ENCODE measurements around the gene THEM4. TPM values are rescaled to one million over a fixed set of nuclear protein-coding genes. Genes with fewer than 3 reads are reported as not detected.
A peak's percentile ranks its signal among the peaks of the same experiment; 100 is the strongest.

Gene THEM4
- total and polyA plus RNA-seq, 2 of the 8 experiments (the other 6 are each of a cell fraction or from before 2014, with no cell fraction given), result 9.9 to 11.2 TPM

DNA sequence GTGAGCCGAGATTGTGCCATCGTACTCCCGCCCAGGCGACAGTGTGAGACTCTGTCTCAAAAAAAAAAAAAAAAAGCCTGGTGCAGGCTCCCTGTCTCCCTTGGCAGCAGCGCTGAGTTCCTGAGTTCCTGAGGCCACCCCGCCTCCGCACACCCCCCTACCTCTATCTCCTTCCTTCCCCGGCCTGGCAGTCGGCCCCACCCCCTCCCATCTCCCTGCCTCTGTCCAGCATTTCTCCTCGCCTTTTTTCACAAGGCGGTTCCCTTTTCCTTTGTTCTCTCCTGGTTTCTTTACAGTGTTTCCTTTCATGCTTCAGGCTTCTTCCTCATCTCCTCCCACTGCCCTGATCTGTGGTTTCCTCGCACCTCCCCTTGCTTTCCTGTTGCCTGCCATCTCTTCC lies 80.4 kb downstream of the THEM4 start:
- WGBS, 2 experiments (ENCODE audit: extremely low coverage in 1 of 2, insufficient coverage in 1 of 2, insufficient read length in 1 of 2, insufficient replicate concordance in 2 of 2, low coverage in 1 of 2, low lambda C conversion rate in 2 of 2, missing lambda C conversion rate in 1 of 2), result 17% methylated on average over 3 of the region's 12 CpGs; no CpG with 5 or more reads in 1 of the 2 experiments
- Histone ChIP-seq H2AFZ (ENCODE audit: low read length) (no peak overlapping the region), H3K79me1 (ENCODE audit: low read depth, low read length) (no peaks in the 10 kb centered on the region), H4K20me1 (replicated peaks in 1 of 2; ENCODE audit: control insufficient read depth in 1 of 2, insufficient read depth in 2 of 2, low read length in 2 of 2) (no peaks in the 10 kb centered on the region), H3K4me3 (ENCODE audit: extremely low read depth in 1 of 4, insufficient read depth in 2 of 4, low read depth in 3 of 4, low read length in 4 of 4) (peak overlapping the region in 3 of 4 experiments; percentile 11 to 33 (median 14); a peak in 5 of 8 replicates), H3K79me2 (ENCODE audit: control insufficient read depth in 1 of 2, insufficient read depth in 2 of 2, low read length in 2 of 2) (no peaks in the 10 kb centered on the region), H3K23me2 (ENCODE audit: low read depth, low read length) (peaks cover 5% of the 10 kb centered on the region; the same call in 1 of the 2 replicates), H3K36me3 (ENCODE audit: control insufficient read depth in 2 of 4, insufficient read depth in 4 of 4, low read length in 3 of 4) (no peaks in the 10 kb centered on the region), H3K9ac (replicated peaks in 1 of 4; ENCODE audit: extremely low read depth in 1 of 4, low read depth in 3 of 4, low read length in 3 of 4) (peak overlapping the region in 1 of 4 experiments; percentile 16; a peak in 1 of 7 replicates), H4K5ac (ENCODE audit: insufficient read length, low read depth, low read length) (no peak overlapping the region), H3K27me3 (replicated peaks in 1 of 4; ENCODE audit: control insufficient read depth in 3 of 4, extremely low read depth in 1 of 4, insufficient read depth in 3 of 4, low read length in 3 of 4) (no peaks in the 10 kb centered on the region; a peak in 1 of 7 replicates), H2BK12ac (ENCODE audit: low read depth, low read length) (peak overlapping the region; percentile 98; the same call in 1 of the 2 replicates), H3K18ac (ENCODE audit: extremely low read depth, low read length) (peak overlapping the region; percentile 64), H3K56ac (replicated peaks; ENCODE audit: insufficient read length, low read depth, low read length) (no peak overlapping the region), H2AK5ac (ENCODE audit: low read depth, low read length) (peak overlapping the region; percentile 56; the same call in 1 of the 2 replicates), H3K9me3 (ENCODE audit: insufficient read depth in 2 of 2, low read depth in 1 of 2, low read length in 1 of 2) (no peaks in the 10 kb centered on the region), H2BK15ac (ENCODE audit: low read length) (peak overlapping the region; percentile 88; the same call in 1 of the 2 replicates), H3K4me2 (ENCODE audit: insufficient read depth in 1 of 2, low read depth in 2 of 2, low read length in 2 of 2) (peak overlapping the region; percentile 59 to 64), H4K8ac (ENCODE audit: extremely low read depth, insufficient read depth, low read length) (peak overlapping the region; percentile 22; the same call in 1 of the 2 replicates), H2BK120ac (replicated peaks; ENCODE audit: low read depth, low read length) (no peak overlapping the region), H2BK20ac (ENCODE audit: low read length) (peak overlapping the region; percentile 97), H3K4me1 (replicated peaks in 1 of 4; ENCODE audit: control insufficient read depth in 3 of 4, insufficient read depth in 4 of 4, low read length in 3 of 4) (peaks cover 14 to 40% (median 29%) of the 10 kb centered on the region in 4 experiments), H2BK5ac (ENCODE audit: low read depth, low read length) (peak overlapping the region; percentile 80; the same call in 1 of the 2 replicates), H3K14ac (ENCODE audit: insufficient read length) (no peak overlapping the region), H3K4ac (replicated peaks; ENCODE audit: insufficient read length, low read depth, low read length) (no peak overlapping the region), H3K27ac (ENCODE audit: low read depth, low read length) (no peak overlapping the region), H3K23ac (ENCODE audit: insufficient read length) (no peak overlapping the region), H4K91ac (replicated peaks; ENCODE audit: insufficient read length, low read length) (no peak overlapping the region)
- ChIA-PET POLR2A (ENCODE audit: partially characterized antibody) (interaction anchor here (0.6 to 3.7 kb wide), 3 partner anchors 11 to 1528 kb away, joined by 3 to 20 read pairs (median 3); partner anchors contain the start of gene C2CD4D), CTCF (ENCODE audit: partially characterized antibody) (interaction anchor here (1.2 to 2.3 kb wide), 6 partner anchors 17 to 113 kb away, joined by 3 to 10 read pairs (median 3); partner anchors contain the start of gene TDRKH)
- FAIRE-seq (no peak), DNase-seq (ENCODE audit: low read depth in 1 of 2, low spot score in 2 of 2) (no peak)
- no peak for TF ChIP-seq EP300 (IDR thresholded peaks at IDR 0.05; ENCODE audit: borderline replicate concordance in 1 of 2, low read depth in 2 of 2, low read length in 2 of 2)
- TF ChIP-seq, protein P1, sequence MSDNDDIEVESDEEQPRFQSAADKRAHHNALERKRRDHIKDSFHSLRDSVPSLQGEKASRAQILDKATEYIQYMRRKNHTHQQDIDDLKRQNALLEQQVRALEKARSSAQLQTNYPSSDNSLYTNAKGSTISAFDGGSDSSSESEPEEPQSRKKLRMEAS (IDR thresholded peaks at IDR 0.05), result no peak
- no peak for TF ChIP-seq CHD2 (IDR thresholded peaks at IDR 0.05; ENCODE audit: low read length)
- TF ChIP-seq BRCA1 (IDR thresholded peaks at IDR 0.05; ENCODE audit: low read depth, low read length), result no peak
- 0 out of 4 replicates have a peak, but pooled peaks of 1 of the 2 experiments have one; percentile 55 for TF ChIP-seq SIN3A (conservative IDR thresholded peaks at IDR 0.05 in 1 of 2, IDR thresholded peaks at IDR 0.05 in 1 of 2; ENCODE audit: low read depth in 1 of 2, low read length in 2 of 2)
- peak; percentile 48; the same call in 1 of the 2 replicates for TF ChIP-seq EGR1 (IDR thresholded peaks at IDR 0.05; ENCODE audit: borderline replicate concordance, low read depth, low read length)
- no peak for TF ChIP-seq CREB1 (IDR thresholded peaks at IDR 0.05)
